AG08395 (cell line): ENCODE results near the gene PEBP1.
A peak's percentile ranks its signal among the peaks of the same experiment; 100 is the strongest.

ENCODE experiments used
- DNase-seq: peaks from one replicate; pipeline ENCODE4 v3.0.0; 2012; ENCODE audit warnings: mixed read lengths, low spot score

PEBP1 gene

DNA sequence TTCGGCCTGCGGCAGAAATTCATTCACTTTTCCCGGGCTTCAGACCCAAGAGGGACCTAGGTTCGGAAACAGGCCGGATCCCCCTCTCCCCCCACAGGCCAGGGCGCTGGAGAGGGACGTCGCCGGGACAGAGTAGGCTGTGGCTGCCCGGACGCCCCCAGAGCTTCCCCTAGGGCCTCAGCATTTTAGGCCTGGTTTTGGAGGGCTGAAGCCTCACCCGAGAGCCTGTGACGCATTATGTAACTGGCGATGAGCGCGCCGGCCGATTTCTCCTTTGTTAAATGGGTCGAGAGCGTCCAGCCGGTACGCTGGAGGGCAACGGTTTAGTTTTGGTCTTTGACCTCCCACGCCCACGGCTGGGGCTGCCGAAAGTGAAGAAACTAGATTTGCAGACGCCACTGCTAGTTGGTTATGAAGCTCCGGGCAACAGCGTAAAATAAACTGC is 657 bp downstream of the PEBP1 start:
- peak; percentile 52 for DNase-seq

- no peak for DNase-seq
Observed at GRCh38 chr12:118137148-118137678, 1.3 kb downstream of the PEBP1 start.

DNA sequence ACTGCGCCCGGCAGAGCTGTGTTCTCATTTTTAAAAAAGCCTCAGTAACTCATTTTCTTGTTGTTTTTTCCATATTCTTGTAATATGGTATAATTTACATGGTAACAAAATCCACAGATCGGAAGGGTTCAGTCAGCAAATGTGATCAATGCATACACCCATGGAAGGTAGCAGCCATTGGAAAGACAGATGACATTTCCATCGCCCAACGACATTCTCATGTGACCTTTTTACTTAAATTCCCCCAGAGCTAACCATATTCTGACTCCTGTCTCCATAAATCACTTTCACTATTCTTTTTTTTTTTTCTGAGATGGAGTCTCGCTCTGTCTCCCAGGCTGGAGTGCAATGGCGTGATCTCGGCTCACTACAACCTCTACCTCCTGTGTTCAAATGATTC is 4.9 kb downstream of the PEBP1 start:
- DNase-seq: no peak

DNA sequence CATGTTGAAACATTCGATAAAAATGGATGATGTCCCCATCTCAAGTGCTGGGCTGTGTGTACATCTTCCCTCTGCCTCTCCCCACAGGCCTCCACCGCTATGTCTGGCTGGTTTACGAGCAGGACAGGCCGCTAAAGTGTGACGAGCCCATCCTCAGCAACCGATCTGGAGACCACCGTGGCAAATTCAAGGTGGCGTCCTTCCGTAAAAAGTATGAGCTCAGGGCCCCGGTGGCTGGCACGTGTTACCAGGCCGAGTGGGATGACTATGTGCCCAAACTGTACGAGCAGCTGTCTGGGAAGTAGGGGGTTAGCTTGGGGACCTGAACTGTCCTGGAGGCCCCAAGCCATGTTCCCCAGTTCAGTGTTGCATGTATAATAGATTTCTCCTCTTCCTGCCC is 8.6 kb downstream of the PEBP1 start:
- no peak for DNase-seq

- no peak for DNase-seq
Observed at GRCh38 chr12:118145113-118145797, 9.3 kb downstream of the PEBP1 start.

- no peak for DNase-seq
Observed at GRCh38 chr12:118145798-118146156, 9.9 kb downstream of the PEBP1 start.

DNA sequence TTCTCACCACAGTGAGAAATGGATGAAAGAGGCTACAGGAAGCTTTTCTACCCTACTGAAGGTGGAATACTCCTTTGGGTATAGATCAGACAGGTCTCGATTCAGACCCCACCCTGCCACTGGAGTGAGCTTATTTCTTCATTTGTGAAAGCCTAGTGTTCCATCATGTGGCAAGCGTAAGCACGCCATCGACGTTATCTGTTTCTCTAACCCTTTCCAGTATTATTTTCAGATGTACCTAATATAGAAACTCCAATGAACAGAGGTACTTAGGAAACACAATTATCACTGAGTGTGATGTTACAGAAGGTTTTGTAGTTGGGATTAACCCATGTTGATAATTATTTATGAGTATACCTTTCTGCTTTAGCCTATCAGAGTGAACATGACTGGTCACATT is 12.4 kb downstream of the PEBP1 start:
- no peak for DNase-seq

DNA sequence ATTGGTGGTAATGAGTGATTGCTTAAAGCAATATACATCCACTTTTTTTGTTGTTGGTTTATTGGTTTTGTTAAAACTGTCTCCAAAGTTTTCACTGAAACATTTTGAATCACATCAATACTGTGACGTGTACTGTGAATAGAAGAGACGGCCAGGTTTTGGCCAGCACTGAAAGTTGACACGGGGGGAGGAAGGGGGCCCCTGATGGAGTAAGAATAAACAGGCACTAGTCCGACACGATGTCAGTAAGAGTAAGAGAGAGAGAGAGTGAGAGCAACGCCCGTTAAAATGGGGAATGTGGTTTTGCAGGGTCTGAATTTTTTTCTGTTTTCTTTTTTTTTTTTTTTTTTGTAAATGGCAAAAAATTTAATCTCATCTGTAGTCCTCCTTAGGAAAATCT is 14.7 kb downstream of the PEBP1 start:
- no peak for DNase-seq

GRCh38 chr12:118151755-118152154 is 15.8 kb downstream of the PEBP1 start:
- DNase-seq: no peak

DNA sequence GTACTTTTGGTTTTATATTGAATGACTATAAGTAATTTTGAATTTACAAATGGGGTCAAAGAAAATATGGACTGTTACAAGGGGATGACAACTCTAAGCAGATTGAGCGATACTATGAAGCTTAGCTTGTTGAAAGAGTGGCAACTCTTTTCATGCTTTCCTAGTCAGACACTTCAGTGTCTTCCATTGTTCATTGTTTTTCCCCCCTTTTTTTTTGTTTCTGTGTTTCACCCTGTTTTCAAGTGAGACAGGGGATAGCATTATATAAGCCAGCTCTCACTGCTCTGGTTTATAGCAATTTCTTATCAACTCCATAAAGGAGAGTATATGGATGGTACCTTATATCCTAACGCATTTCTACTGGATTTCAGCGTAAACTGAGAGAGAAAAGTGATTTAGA is 24.6 kb downstream of the PEBP1 start:
- DNase-seq: no peak

- DNase-seq: peak; percentile 46
Observed at GRCh38 chr12:118164798-118165486, 29.0 kb downstream of the PEBP1 start.

DNA sequence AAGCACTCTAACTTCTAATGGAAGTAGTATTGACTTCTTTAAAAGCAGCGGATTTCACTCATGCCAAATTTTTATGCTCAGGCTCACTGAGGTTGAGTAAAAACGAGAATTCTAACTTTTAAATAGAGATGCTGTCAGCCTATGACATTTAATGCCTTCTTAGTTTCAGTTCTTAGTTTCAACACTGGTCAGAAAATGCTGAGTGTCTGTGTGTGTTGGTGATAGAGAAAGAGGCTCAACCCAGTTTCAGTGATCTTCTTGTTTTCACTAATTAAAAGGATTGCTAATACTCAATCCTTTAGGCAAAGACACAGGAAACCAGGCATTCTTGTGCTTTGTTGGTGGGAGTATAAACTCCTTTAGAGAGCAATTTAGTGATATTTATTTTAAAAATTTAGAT is 31.0 kb downstream of the PEBP1 start:
- no peak for DNase-seq

GRCh38 chr12:118175823-118176447 is 40.0 kb downstream of the PEBP1 start:
- no peak for DNase-seq

GRCh38 chr12:118183155-118183554 is 47.2 kb downstream of the PEBP1 start:
- no peak for DNase-seq

GRCh38 chr12:118183711-118184110 is 47.8 kb downstream of the PEBP1 start:
- no peak for DNase-seq

- DNase-seq: no peak
Observed at GRCh38 chr12:118185602-118186397, 49.9 kb downstream of the PEBP1 start.

DNA sequence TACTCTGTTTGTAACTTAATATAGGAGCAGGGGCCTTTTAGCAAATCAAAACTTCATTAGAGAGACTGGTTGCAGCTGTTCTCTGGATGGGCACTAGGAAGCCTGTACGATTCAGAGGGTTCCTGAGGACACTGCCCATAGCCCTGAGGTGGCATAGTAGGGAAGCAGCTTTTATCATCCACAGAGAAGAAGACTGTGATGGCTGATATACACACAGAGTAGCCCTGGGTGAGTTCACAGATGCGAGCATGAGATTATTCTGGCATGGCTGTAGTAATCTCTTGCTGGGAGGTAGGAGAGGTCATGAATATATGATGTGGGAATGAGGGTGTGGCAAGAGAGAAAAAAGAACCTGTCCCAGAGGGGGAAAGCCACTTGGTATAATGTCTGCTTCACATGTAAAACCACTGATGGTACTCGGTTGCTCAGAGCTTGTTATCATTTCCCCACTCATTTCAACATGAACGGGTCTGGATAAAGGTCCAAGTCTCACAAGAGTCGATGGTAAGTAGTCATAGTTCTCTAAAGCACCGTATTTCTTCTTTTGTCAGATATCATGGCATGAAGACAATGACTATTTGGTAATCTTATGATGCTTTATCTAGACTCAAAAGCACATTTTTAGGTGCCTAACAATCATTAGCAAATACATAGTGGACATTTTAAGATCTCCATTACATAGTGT is 52.0 kb downstream of the PEBP1 start:
- DNase-seq: no peak

DNA sequence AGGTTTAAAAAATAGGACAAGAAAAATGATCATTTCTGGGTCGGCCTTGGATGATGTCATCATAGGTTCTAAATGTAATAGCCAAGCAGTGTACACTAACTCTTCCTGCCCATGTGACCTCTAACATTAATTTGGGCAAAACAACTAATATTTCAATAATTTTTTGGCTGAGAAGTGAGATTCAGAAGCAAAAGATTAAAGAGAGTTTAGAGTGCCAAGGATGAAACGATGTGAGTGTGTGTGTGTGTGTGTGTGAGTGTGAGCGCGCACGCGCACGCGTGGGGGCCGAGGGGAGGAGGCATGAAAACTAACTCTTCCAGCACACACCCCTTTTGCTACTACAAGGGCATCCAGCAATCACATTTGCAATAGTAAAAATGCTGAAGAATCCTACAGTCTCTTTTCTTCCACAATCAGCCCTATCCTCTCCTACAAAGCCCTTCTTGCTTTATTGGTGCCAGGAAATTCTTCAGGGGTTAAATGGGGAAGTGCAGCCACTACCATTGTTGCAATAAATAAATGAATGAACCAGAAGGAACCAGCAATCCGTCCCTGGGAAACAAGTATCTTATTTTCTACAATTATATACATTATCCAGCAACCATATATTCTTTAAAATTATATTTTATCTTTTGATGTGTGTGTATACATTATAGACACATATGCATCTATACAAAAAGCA is 52.9 kb downstream of the PEBP1 start:
- DNase-seq: peak; percentile 59

DNA sequence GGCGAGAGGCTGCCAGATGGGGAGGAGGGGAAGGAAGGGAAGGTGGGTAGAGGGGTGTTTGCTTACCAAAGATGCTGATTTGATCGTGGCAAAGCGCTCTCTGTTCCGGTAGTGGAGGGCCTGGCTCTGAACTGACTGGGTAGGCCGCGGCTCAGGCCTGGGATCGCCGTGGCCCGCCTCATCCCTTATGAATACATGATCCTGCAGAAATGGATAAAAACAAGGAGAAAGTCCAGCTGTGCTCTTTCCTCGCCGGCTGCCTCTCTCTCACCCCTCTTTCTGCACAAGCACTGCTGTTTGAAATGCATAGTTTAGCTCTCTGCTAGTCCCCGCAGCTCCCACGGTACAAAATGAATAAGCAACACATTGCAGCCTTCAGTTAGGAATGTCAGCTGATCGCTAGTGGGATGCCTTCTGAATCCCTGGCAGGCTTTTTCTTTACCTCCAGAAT is 53.8 kb downstream of the PEBP1 start:
- DNase-seq: peak; percentile 36

DNA sequence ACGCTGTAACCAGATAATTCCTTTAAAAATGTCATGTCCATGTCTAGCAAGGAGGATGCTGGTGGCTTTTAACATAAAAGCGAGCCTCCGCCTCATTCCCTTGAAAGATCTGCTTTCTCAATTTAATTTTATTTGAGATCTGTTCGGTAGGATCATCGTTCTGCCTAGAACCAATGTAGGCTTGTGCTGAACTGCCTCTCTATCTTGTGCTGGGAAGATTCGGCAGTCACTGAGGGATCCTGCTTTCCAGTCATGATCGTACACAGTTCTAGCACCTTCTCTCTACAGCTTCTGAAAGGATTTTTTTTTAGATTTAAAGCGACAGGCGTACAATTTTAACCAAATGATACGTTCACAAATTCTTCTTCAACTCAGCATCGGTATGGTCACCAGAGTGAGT is 54.3 kb downstream of the PEBP1 start:
- peak; percentile 18 for DNase-seq

GRCh38 chr12:118193477-118193876 is 57.6 kb downstream of the PEBP1 start:
- no peak for DNase-seq
